Brain microvascular endothelial cell (primary cell): ENCODE data around the gene RAP2B.
"Not testable (repeated sequence)": the region's sequence is repeated elsewhere in the genome, so short reads cannot be mapped to it uniquely, and the experiment has no call there.

ENCODE experiments used
- DNase-seq: peaks from one replicate; pipeline ENCODE4 v3.0.0-alpha.2; 2020
- H3K27ac ChIP-seq: fragments of 250-450 bp; sonication (Bioruptor Pico); 2 replicates; pipeline ENCODE4 v1.5.1; 2020; ENCODE audit warnings: mild to moderate bottlenecking, moderate library complexity
- H3K27me3 ChIP-seq: fragments of 250-450 bp; sonication (Bioruptor Pico); replicated peaks from 2 replicates; pipeline ENCODE4 v1.5.1; 2020; ENCODE audit warnings: mild to moderate bottlenecking
- H3K36me3 ChIP-seq: fragments of 250-450 bp; sonication (Bioruptor Pico); replicated peaks from 2 replicates; pipeline ENCODE4 v1.5.1; 2020; ENCODE audit warnings: mild to moderate bottlenecking
- H3K4me3 ChIP-seq: 2 replicates; pipeline ENCODE4 v1.5.1; 2011; ENCODE audit warnings: low read depth, mild to moderate bottlenecking, control low read depth, low read length, moderate library complexity
- in situ Hi-C: cut with HindIII; loops from 2 replicates; pipeline ENCODE4 v1.10.0; 2017; ENCODE audit warnings: low sequenced_read_pairs, low pct_ligation_motif_present
- TF ChIP-seq, protein P1 (sequence below): IDR thresholded peaks from 2 replicates; pipeline ENCODE4 v1.5.1; 2011; ENCODE audit warnings: low read depth, mild to moderate bottlenecking, moderate library complexity, low read length, control low read depth, inconsistent platforms; ENCODE audit errors: missing control alignments

RAP2B gene

GRCh38 chr3:153161714-153162512, at the start of gene RAP2B:
Gene RAP2B (plus strand): TSS chr3:153162226. CDS start chr3:153162694, 468 bp downstream.
- Histone ChIP-seq H3K4me3 (peak within 1 kb of the TSS; percentile 95), H3K27ac (peak within 1 kb of the TSS; percentile 83), H3K27me3 (no peaks in the 10 kb centered on the region), H3K36me3 (peaks cover 2% of the 10 kb centered on the region)
- DNase-seq, result peak; percentile 98
- TF ChIP-seq, protein P1, sequence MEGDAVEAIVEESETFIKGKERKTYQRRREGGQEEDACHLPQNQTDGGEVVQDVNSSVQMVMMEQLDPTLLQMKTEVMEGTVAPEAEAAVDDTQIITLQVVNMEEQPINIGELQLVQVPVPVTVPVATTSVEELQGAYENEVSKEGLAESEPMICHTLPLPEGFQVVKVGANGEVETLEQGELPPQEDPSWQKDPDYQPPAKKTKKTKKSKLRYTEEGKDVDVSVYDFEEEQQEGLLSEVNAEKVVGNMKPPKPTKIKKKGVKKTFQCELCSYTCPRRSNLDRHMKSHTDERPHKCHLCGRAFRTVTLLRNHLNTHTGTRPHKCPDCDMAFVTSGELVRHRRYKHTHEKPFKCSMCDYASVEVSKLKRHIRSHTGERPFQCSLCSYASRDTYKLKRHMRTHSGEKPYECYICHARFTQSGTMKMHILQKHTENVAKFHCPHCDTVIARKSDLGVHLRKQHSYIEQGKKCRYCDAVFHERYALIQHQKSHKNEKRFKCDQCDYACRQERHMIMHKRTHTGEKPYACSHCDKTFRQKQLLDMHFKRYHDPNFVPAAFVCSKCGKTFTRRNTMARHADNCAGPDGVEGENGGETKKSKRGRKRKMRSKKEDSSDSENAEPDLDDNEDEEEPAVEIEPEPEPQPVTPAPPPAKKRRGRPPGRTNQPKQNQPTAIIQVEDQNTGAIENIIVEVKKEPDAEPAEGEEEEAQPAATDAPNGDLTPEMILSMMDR, result no peak
- in situ Hi-C loops, result loop anchor here (25.0 kb wide), 1 partner anchor 100 kb away; no protein-coding TSS in a partner anchor

DNA sequence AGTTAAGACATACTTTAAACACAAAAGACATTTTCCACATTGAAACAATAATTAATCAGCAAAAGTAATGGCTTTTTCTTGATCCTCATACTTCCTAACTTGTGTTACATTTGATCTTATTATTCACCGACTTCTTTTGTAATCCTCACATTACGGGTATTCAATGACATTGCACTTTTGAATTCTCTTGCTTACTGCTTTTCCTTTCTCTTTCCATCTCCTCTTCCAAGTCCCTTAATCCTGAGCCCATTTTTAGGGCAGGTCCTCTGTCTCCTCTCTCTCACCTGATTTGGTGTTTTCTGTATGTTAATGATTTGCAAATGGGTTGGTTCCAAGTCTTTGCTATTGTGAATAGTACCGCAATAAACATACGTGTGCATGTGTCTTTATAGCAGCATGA, 48.5 kb upstream of the RAP2B start:
- Histone ChIP-seq H3K27ac (no peak overlapping the region), H3K36me3 (no peaks in the 10 kb centered on the region), H3K4me3 (no peak overlapping the region), H3K27me3 (no peaks in the 10 kb centered on the region)
- DNase-seq, result no peak
- in situ Hi-C loops, result no loop called here
- TF ChIP-seq, protein P1, result no peak

- H3K27ac ChIP-seq, DNase-seq, in situ Hi-C loops, H3K4me3 ChIP-seq, H3K27me3 ChIP-seq, H3K36me3 ChIP-seq: not testable (repeated sequence)
Observed at GRCh38 chr3:153114270-153114669, 47.8 kb upstream of the RAP2B start.

DNA sequence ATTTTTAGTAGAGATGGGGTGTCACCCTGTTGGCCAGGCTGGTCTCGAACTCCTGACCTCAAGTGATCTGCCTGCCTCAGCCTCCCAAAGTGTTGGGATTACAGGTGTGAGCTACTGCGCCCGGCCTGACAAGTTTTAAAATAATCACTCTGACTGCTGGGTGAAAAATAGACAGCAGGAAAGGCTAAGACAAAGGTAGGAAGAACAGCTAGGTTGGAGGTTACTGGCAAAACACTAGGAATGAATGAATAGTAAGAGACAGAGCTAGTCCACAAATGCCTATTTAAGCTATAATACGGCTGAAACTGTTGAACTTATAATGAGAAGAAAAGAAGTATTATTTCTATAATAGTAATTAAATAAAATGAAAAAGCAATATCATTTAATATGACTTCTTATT, 46.7 kb upstream of the RAP2B start:
- no peak for DNase-seq
- in situ Hi-C loops, result no loop called here

DNA sequence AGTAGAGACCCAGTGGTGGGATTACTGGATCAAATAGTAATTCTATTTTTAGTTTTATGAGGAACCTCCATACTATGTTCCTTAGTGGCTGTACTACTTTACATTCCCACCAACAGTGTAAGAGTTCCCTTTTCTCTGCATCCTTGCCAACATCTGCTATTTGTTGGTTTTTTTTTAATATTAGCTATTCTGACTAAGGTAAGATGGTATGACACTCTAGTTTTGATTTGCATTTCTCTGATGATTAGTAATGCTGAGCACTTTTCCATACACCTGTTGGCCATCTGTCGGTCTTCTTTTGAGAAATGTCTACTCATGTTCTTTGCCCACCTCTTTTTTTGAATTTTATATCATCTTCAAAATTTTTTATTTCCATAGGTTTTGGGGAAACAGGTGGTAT, 34.2 kb upstream of the RAP2B start:
- no peak overlapping the region for H3K27ac ChIP-seq
- TF ChIP-seq, protein P1, result no peak
- in situ Hi-C loops, result no loop called here

More for the DNA sequence above, 46.7 kb upstream of the RAP2B start:
- TF ChIP-seq, protein P1, result no peak
- no peak overlapping the region for H3K4me3 ChIP-seq
- no peaks in the 10 kb centered on the region for H3K27me3 ChIP-seq
- H3K27ac ChIP-seq, result no peak overlapping the region
- H3K36me3 ChIP-seq, result no peaks in the 10 kb centered on the region

GRCh38 chr3:153129426-153129825, 32.6 kb upstream of the RAP2B start:
- TF ChIP-seq, protein P1, result no peak
- in situ Hi-C loops, result no loop called here
- Histone ChIP-seq H3K27ac (no peak overlapping the region), H3K36me3 (no peaks in the 10 kb centered on the region), H3K4me3 (no peak overlapping the region), H3K27me3 (no peaks in the 10 kb centered on the region)
- no peak for DNase-seq

More for the DNA sequence above, 34.2 kb upstream of the RAP2B start:
- H3K36me3 ChIP-seq, result no peaks in the 10 kb centered on the region
- H3K27me3 ChIP-seq, result no peaks in the 10 kb centered on the region
- H3K4me3 ChIP-seq, result no peak overlapping the region
- DNase-seq, result no peak
